HUES48 (cell line): Measurements from ENCODE around the gene FZR1.

Experiments
- H3K27ac ChIP-seq: one replicate; pipeline ENCODE4 v1.7.0; 2013; ENCODE audit warnings: low read depth, low read length, inconsistent platforms
- H3K27me3 ChIP-seq: 2 replicates; pipeline ENCODE4 v1.6.1; 2013; ENCODE audit warnings: mild to moderate bottlenecking, low read length; ENCODE audit not compliant: control insufficient read depth, insufficient read depth
- H3K36me3 ChIP-seq: 2 replicates; pipeline ENCODE4 v1.6.1; 2013; ENCODE audit warnings: low read length; ENCODE audit not compliant: control insufficient read depth, insufficient read depth
- H3K4me1 ChIP-seq: 2 replicates; pipeline ENCODE4 v1.6.1; 2013; ENCODE audit warnings: mild to moderate bottlenecking, low read length; ENCODE audit not compliant: control insufficient read depth, insufficient read depth
- H3K4me3 ChIP-seq: 2 replicates; pipeline ENCODE4 v1.5.1; 2013; ENCODE audit warnings: mild to moderate bottlenecking, low read depth, low read length
- H3K9ac ChIP-seq: 2 replicates; pipeline ENCODE4 v1.6.1; 2013; ENCODE audit warnings: mild to moderate bottlenecking, low read depth, low read length, moderate library complexity
- H3K9me3 ChIP-seq: 2 replicates; pipeline ENCODE4 v1.6.1; 2013; ENCODE audit warnings: low read length; ENCODE audit not compliant: control insufficient read depth, insufficient read depth

Gene FZR1

GRCh38 chr19:3510727-3511126, 4.6 kb downstream of the FZR1 start:
- H3K27me3 ChIP-seq: no peaks in the 10 kb centered on the region
- no peak overlapping the region for H3K9ac ChIP-seq
- no peaks in the 10 kb centered on the region for H3K9me3 ChIP-seq
- H3K4me3 ChIP-seq: no peak overlapping the region
- no peak overlapping the region for H3K27ac ChIP-seq
- peaks cover 12% of the 10 kb centered on the region for H3K36me3 ChIP-seq
- H3K4me1 ChIP-seq: peaks cover 2% of the 10 kb centered on the region; the same call in 1 of the 2 replicates

GRCh38 chr19:3511506-3512251, 5.6 kb downstream of the FZR1 start:
- H3K9me3 ChIP-seq: no peaks in the 10 kb centered on the region
- H3K4me1 ChIP-seq: peaks cover 2% of the 10 kb centered on the region; the same call in 1 of the 2 replicates
- peaks cover 12% of the 10 kb centered on the region for H3K36me3 ChIP-seq
- H3K27me3 ChIP-seq: no peaks in the 10 kb centered on the region
- H3K9ac ChIP-seq: no peak overlapping the region
- H3K27ac ChIP-seq: no peak overlapping the region
- H3K4me3 ChIP-seq: no peak overlapping the region

- H3K9ac ChIP-seq: no peak overlapping the region
Measured at GRCh38 chr19:3512562-3513228, 6.6 kb downstream of the FZR1 start.

GRCh38 chr19:3513229-3514140, 7.4 kb downstream of the FZR1 start:
- H3K36me3 ChIP-seq: peaks cover 12% of the 10 kb centered on the region

More at GRCh38 chr19:3512562-3513228, 6.6 kb downstream of the FZR1 start:
- H3K4me1 ChIP-seq: peaks cover under 1% of the 10 kb centered on the region; the same call in 1 of the 2 replicates
- no peak overlapping the region for H3K27ac ChIP-seq
- no peaks in the 10 kb centered on the region for H3K27me3 ChIP-seq
- no peak overlapping the region for H3K4me3 ChIP-seq
- H3K9me3 ChIP-seq: no peaks in the 10 kb centered on the region
- H3K36me3 ChIP-seq: peaks cover 12% of the 10 kb centered on the region

GRCh38 chr19:3514930-3515329, 8.8 kb downstream of the FZR1 start:
- 0 out of 2 replicates have a peak, but pooled peaks cover 7% of the 10 kb centered on the region for H3K36me3 ChIP-seq
- no peaks in the 10 kb centered on the region for H3K27me3 ChIP-seq
- peaks cover 15% of the 10 kb centered on the region for H3K4me1 ChIP-seq
- no peak overlapping the region for H3K4me3 ChIP-seq
- H3K9me3 ChIP-seq: no peaks in the 10 kb centered on the region
- H3K27ac ChIP-seq: no peak overlapping the region
- H3K9ac ChIP-seq: no peak overlapping the region

More at GRCh38 chr19:3513229-3514140, 7.4 kb downstream of the FZR1 start:
- Histone ChIP-seq H3K9me3 (no peaks in the 10 kb centered on the region), H3K9ac (no peak overlapping the region), H3K27me3 (no peaks in the 10 kb centered on the region), H3K4me3 (no peak overlapping the region), H3K27ac (no peak overlapping the region), H3K4me1 (peaks cover 3% of the 10 kb centered on the region)

- no peaks in the 10 kb centered on the region for H3K27me3 ChIP-seq
- no peak overlapping the region for H3K27ac ChIP-seq
- H3K36me3 ChIP-seq: 0 out of 2 replicates have a peak, but pooled peaks cover 7% of the 10 kb centered on the region
- no peak overlapping the region for H3K4me3 ChIP-seq
- no peak overlapping the region for H3K9ac ChIP-seq
- no peaks in the 10 kb centered on the region for H3K9me3 ChIP-seq
- H3K4me1 ChIP-seq: peaks cover 15% of the 10 kb centered on the region
Measured at GRCh38 chr19:3515891-3516422, 9.8 kb downstream of the FZR1 start.

- no peak overlapping the region for H3K9ac ChIP-seq
- no peak overlapping the region for H3K4me3 ChIP-seq
- peaks cover 15% of the 10 kb centered on the region for H3K4me1 ChIP-seq
- H3K9me3 ChIP-seq: no peaks in the 10 kb centered on the region
- no peak overlapping the region for H3K27ac ChIP-seq
- no peaks in the 10 kb centered on the region for H3K27me3 ChIP-seq
- H3K36me3 ChIP-seq: peaks cover 10% of the 10 kb centered on the region; the same call in 1 of the 2 replicates
Measured at GRCh38 chr19:3516675-3517207, 10.6 kb downstream of the FZR1 start.

- H3K27me3 ChIP-seq: no peaks in the 10 kb centered on the region
- no peak overlapping the region for H3K9ac ChIP-seq
- H3K36me3 ChIP-seq: peaks cover 10% of the 10 kb centered on the region; the same call in 1 of the 2 replicates
- H3K4me3 ChIP-seq: no peak overlapping the region
- peak overlapping the region; percentile 25 for H3K27ac ChIP-seq
- peaks cover 15% of the 10 kb centered on the region for H3K4me1 ChIP-seq
- H3K9me3 ChIP-seq: no peaks in the 10 kb centered on the region
Measured at GRCh38 chr19:3517638-3518037, 11.5 kb downstream of the FZR1 start.

GRCh38 chr19:3518255-3518654, 12.1 kb downstream of the FZR1 start:
- Histone ChIP-seq H3K4me3 (no peak overlapping the region), H3K36me3 (peaks cover 14% of the 10 kb centered on the region), H3K27me3 (no peaks in the 10 kb centered on the region), H3K27ac (peak overlapping the region; percentile 48), H3K4me1 (peaks cover 15% of the 10 kb centered on the region), H3K9me3 (no peaks in the 10 kb centered on the region), H3K9ac (no peak overlapping the region)

- Histone ChIP-seq H3K27ac (peak overlapping the region; percentile 48), H3K4me3 (no peak overlapping the region), H3K4me1 (peaks cover 15% of the 10 kb centered on the region), H3K27me3 (no peaks in the 10 kb centered on the region), H3K9ac (no peak overlapping the region), H3K36me3 (peaks cover 17% of the 10 kb centered on the region), H3K9me3 (no peaks in the 10 kb centered on the region)
Measured at GRCh38 chr19:3518659-3519058, 12.5 kb downstream of the FZR1 start.
